GM19468 (cell line): ENCODE measurements around the gene ATP2A1.
"Not testable (repeated sequence)": the region's sequence is repeated elsewhere in the genome, so short reads cannot be mapped to it uniquely, and the experiment has no call there.

ENCODE experiments used
- ATAC-seq: cut with Tn5 transposase; IDR thresholded peaks from one replicate; pipeline ENCODE4 v1.9.1; 2021; ENCODE audit warnings: mild to moderate bottlenecking, moderate library complexity, moderate number of reproducible peaks; ENCODE audit not compliant: unreplicated experiment; ENCODE audit errors: extremely low read depth

The ATP2A1 gene

DNA sequence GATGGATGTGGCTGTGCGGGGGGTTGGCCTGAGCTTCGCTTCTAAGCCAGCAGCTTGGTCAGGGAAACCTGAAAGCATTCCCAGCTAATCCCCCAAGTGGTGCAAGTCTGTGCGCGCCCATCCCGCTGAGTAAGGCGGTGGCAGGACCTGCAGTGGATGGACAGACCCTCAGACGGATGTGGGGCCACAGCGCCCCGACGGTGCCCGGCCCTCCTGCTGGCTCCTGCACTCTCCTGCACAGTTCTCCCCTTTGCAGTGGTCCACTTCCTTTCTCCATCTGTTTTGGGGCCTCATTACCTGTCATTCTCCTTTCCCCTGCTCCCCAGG lies 2.3 kb downstream of the ATP2A1 start:
- ATAC-seq, result no peak

- ATAC-seq, result no peak
Observed at GRCh38 chr16:28880955-28881354, 2.7 kb downstream of the ATP2A1 start.

DNA sequence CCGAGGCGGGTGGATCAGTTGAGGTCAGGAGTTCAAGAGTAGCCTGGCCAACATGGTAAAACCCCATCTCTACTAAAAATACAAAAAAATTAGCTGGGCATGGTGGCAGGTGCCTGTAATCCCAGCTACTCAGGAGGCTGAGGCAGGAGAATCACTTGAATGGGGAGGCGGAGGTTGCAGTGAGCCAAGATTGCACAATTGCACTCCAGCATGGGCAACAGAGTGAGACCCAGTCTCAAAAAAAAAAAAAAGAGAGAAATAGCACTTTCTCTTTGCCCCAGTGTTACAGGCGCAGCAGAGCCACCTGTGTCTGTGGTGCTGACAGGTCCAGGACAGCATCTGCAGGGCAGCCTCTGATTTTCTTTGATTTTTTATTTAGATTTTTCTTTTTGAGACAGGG lies 3.3 kb downstream of the ATP2A1 start:
- ATAC-seq, result not testable (repeated sequence)

- ATAC-seq, result no peak
Observed at GRCh38 chr16:28882551-28883160, 4.4 kb downstream of the ATP2A1 start.

DNA sequence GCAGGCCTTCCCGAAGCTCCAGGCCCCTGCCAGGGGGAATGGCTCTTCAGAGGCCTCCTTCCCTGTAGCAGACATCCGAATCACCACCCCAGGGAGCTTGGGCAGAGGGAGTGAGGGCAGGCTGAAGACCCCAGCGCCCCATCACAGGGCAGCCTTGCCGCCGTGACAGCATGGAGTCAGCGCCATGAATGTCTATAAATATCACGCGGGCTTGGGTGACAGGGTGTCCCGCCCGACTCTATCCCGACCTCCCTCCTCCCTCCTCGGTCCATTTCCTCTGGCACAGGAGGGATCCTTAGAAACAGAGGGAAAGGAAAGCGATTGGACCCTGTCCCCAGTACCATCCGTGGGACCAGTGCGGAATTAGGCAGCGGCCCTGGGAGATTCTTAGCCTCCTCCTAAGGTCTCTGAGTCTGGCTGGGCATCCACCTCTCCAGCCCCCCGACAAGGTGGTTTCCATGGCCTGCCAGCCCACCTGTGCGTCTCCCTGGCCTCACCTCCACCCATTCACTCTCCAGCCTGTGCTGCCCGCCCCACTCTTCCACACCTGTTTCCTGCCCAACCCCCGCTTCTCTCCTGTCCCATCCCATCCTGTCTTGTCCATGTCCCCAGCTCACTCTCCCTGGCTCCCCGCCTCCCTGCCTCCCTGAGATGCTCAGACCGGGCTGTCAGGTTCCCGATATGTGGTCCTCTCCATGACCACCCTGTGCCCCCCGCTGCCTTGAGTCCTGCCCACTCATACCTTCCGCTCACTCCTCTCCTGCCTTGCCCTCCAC lies 5.1 kb downstream of the ATP2A1 start:
- no peak for ATAC-seq

DNA sequence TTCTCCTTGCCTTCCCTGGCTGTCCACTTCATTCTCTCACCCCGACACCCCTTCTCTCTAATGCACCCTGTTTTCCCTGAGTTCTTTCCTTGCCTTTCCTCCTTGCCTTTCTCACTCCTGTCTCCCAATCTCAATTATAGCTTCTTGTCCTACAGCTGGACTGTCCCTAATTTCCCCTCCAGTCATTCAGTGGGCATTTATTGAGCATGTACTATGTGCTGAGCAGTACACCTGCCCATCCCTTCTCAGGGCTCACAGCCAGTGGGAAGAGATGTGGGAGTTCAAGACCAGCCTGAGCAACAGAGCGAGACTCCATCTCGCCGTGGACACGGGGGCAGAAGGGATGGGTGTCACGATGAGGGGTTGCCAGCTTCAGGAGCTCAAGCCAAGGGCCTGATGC lies 5.8 kb downstream of the ATP2A1 start:
- no peak for ATAC-seq

GRCh38 chr16:28886945-28887344 lies 8.7 kb downstream of the ATP2A1 start:
- ATAC-seq, result no peak

- not testable (repeated sequence) for ATAC-seq
Observed at GRCh38 chr16:28890355-28890754, 12.1 kb downstream of the ATP2A1 start.

GRCh38 chr16:28891964-28892890 lies 13.9 kb downstream of the ATP2A1 start:
- ATAC-seq, result no peak

DNA sequence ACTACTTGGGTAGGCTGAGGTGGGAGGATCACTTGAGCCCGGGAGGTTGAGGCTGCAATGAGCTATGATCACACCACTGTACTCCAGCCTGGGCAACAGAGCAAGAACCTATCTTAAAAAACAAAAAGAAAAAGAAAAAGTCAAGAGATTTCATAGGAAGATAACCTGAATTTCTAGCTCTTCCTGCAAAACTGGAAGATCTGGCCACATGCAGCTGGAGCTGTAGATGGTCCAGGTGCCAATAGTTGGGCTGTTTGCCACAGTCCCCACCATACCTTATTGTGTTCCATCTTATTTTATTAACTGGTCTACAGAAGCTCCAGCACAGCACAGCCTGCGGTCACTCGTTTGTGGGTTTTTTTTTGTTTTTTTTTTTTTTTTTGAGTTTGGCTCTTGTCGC lies 15.0 kb downstream of the ATP2A1 start:
- no peak for ATAC-seq

DNA sequence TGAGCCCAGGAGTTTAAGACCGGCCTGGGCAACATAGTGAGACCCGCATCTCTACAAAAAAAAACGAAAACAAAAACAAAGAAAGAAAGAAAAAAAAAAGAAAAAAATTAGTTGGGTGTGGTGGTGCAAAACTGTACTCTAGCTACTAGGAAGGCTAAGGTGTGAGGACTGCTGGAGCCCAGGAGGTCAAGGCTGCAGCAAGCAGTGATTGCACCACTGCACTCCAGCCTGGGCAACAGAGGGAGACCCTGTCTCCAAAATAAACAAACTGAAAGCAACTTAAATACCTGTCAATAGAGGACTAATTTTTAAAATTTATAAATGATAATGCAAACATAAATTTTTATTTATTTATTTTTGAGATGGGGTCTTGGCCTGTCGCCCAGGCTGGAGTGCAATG lies 17.3 kb downstream of the ATP2A1 start:
- ATAC-seq, result no peak

DNA sequence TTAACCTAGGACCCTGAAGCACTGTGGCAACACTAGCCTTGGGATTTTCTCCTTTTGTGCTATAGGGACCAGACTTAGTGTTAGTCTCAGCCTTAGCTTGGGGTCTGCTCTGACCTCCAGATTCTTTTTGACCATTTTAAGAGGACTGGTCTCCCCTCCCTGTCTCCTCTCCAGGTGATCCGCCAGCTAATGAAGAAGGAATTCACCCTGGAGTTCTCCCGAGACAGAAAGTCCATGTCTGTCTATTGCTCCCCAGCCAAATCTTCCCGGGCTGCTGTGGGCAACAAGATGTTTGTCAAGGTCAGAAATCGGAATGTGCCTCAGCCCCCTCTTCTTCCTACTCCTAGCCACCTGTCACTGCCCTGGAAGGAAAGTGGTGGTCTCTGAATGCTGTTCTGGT lies 19.5 kb downstream of the ATP2A1 start:
- no peak for ATAC-seq

GRCh38 chr16:28898266-28898665 lies 20.0 kb downstream of the ATP2A1 start:
- ATAC-seq, result no peak

- no peak for ATAC-seq
Observed at GRCh38 chr16:28898942-28899341, 20.7 kb downstream of the ATP2A1 start.

DNA sequence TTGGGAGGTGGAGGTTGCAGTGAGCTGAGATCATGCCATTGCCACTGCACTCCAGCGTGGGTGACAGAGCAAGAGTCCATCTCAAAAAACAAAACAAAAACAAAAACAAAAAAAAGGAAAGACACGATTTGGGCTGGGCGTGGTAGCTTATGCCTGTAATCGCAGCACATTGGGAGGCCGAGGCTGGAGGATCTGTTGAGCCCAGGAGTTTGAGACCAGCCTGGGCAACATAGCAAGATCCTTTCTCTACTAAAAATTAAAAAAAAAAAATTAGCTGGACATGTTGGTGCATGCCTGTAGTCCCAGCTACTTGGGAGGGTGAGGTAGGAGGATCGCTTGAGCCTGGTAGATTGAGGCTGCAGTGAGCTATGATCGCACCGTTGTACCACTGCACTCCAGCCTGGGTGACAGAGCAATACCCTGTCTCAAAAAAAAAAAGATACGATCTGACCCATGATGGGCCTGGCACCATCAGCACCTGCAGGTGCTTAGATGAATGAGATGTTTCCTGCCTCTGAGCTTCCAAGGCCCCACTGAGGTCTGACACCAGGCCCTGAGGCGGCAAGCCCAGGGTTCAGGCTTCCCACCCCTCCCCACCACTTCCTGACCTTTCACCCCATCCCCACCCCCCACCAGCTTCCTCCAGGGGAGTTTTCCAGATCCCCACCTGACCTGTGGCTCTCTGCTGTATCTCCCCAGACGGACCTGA lies 21.7 kb downstream of the ATP2A1 start:
- no peak for ATAC-seq

GRCh38 chr16:28900601-28901000 lies 22.3 kb downstream of the ATP2A1 start:
- ATAC-seq, result no peak

DNA sequence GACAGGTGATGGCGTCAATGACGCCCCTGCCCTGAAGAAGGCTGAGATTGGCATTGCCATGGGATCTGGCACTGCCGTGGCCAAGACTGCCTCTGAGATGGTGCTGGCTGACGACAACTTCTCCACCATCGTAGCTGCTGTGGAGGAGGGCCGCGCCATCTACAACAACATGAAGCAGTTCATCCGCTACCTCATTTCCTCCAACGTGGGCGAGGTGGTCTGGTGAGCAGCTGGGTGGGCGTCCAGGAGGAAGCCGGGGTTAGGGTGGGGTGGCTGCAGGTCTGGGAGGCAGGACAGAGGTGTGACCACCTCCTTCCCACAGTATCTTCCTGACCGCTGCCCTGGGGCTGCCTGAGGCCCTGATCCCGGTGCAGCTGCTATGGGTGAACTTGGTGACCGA lies 23.6 kb downstream of the ATP2A1 start:
- ATAC-seq, result no peak

DNA sequence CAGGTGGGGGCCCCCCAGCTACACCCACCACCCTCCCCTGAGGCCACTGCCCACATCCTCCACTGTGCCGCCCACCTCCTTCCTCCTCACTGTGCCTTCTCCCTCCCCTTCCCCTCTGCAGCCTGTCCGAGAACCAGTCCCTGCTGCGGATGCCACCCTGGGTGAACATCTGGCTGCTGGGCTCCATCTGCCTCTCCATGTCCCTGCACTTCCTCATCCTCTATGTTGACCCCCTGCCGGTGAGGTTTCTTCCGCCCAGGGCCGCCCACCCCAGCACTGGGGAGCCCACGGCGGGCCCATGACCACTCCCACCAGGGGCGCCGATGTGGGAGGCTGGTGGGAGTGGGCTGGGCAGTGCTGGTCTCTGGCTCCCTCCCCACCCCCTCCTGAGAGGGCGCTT lies 24.6 kb downstream of the ATP2A1 start:
- ATAC-seq, result no peak

DNA sequence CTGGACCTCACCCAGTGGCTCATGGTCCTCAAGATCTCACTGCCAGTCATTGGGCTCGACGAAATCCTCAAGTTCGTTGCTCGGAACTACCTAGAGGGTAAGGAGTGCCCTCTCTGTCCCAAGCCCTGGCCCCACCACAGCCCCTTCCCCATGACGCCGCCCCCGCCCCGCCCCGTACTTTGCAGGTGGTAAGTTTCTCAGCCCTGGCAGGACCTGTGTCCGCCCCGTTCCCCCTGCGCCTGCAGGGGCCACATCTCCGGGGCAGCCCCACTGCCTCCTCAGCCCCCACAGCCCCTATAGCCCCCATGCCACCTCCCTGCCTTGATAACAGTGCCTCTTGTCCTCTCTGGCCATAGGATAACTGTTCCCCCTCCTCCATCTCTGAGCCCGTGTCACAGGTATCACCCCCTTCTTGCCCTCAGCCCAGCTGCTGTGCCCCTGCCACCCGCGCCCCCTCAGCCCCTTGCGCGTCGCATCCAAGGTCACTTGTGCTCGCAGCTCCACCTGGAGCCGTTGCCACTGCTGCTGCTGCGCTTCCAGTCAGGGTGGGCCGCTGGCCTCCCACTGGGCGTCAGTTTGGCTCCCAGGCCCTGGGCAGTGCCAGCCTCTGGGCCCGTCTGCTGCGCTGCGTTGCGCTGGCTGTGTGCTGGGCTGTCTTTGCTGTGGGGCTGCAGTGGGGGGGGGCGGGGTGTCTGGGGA lies 25.2 kb downstream of the ATP2A1 start:
- ATAC-seq, result no peak

GRCh38 chr16:28904363-28904762 lies 26.1 kb downstream of the ATP2A1 start:
- no peak for ATAC-seq
